ENCODE measurements around the gene CCDC142.

GRCh38 chr2:74507145-74507925, 24.5 kb upstream of the CCDC142 start, which contains the start of gene PCGF1:
- peak in 2 of 4 experiments; percentile 3 to 40 for TF ChIP-seq CTCF (IDR thresholded peaks at IDR 0.05)
- peak; percentile 35 to 51 for TF ChIP-seq POLR2A (IDR thresholded peaks at IDR 0.05)
